ENCODE results near the gene PRDM16. TPM values are rescaled to one million over a fixed set of nuclear protein-coding genes. Genes with fewer than 3 reads are reported as not detected.

PRDM16 gene
- total and polyA plus RNA-seq, 5 experiments from 2014 or later = not detected

DNA sequence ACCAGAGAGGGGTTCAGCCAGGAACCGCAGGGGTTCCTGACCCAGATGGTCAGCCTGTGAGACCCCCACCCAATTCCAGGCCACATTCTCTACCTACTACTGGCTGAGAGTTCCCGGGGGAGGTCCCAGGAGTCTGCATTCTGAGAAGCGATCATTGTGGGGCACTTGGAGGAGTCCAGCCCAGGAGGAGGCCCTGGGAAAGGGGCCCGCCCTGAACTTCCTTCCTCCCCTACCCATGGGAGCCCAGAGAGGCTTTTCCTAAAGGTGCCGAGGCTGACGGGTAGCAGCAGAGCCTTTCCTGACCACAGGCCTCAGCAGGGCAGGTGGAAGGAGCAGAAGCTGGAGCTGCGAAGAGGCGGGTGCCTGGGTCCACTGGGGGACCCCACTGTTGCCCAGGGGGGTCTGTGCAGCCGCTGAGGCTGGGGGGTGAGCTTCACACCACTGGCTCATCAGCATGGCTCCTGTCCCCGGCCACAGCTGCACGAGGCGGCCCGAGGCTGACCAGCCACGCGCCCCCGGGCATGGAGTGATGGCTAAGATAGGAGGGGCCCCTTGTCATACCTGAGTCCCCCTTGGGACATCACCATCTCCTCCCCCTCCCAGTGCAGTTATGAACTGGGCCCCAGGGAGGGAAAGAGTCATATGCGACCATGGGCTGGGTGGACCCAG, 127.7 kb downstream of the PRDM16 start:
- POLR2A ChIA-PET = no interaction called here
- no peak overlapping the region for H3K4me3 Mint-ChIP-seq
- no peaks in the 10 kb centered on the region for H3K4me1 Mint-ChIP-seq
- no peaks in the 10 kb centered on the region for H3K9me3 Mint-ChIP-seq
- H3K27ac Mint-ChIP-seq = no peak overlapping the region
- no peaks in the 10 kb centered on the region for H3K27me3 Mint-ChIP-seq
- ATAC-seq (no peak), DNase-seq (no peak)
- no peaks in the 10 kb centered on the region for H3K36me3 Mint-ChIP-seq

DNA sequence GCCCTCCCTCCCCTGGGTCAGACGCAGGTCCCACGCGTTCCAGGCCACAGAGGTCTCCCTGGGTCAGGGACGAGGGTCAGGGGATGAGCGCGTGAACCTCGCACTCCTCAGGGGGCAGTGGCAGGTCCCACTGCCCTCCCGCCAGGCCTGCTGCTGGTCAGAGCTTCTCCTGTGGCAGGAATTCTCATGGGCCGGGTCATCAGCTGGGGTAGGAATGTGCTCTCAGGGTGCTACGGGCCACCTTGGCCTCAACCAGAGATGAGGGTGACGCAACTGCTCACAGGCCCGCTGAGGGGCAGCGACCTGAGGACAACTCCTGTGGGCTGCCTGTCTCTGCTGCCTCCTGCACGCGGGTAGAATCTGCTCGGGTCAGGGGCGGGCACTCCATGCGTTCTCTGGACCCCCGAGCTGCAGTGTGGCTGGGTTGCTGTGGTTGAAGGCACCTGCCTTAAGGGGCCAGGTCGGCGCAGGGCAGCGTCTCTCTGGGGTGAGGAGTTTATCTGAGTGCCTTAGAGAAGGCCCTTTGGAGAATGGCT, 128.8 kb downstream of the PRDM16 start:
- H3K27me3 Mint-ChIP-seq = no peaks in the 10 kb centered on the region
- ATAC-seq = no peak
- H3K4me1 Mint-ChIP-seq = no peaks in the 10 kb centered on the region
- POLR2A ChIA-PET = no interaction called here
- no peaks in the 10 kb centered on the region for H3K36me3 Mint-ChIP-seq
- DNase-seq = no peak
- H3K4me3 Mint-ChIP-seq = no peak overlapping the region
- no peak overlapping the region for H3K27ac Mint-ChIP-seq
- H3K9me3 Mint-ChIP-seq = no peaks in the 10 kb centered on the region

DNA sequence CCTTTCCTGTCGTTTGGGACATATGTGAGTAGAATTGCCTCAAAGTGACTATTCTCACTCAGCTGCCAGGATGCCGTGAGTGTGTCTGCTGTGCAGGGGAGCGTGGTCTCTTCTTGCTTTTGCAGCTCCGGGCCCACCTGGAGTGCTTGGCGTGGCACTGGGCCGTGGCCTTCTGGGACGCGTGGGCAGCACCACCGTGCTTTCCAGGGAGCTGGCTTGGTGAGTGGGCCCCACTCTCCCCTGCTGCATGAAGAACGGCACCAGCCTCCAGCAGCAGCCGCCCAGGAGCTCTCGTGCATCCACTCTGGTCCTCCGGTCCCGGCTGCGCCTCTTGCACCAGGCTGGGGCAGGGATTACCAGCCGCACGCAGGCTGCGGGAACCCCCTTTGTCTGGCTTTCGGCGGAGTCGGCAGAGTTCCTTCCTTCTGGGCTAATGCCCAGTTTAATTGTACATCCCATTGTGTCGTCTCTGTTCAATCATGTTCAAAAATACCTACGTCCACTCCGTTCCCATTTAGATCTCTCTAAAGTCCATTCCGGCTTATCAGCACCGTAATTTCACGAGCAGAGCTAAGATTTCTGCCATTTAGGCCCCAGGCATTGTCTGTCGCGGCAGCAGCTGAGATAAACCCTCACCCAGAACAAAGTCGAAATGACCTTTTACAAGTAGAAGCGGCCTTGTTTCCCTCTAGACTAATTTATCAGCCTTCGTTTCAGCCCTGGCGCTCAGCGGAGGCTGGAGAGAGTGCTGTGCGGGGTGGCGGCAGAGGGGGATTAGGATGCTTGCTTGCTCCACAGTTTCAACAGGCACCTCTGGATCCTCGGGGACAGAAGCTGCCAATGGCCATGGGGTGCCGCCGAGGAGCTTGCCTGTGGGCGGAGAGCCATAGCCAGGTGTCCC, 129.6 kb downstream of the PRDM16 start:
- POLR2A ChIA-PET = no interaction called here
- H3K27me3 Mint-ChIP-seq = no peaks in the 10 kb centered on the region
- ATAC-seq (no peak), DNase-seq (no peak)
- H3K4me3 Mint-ChIP-seq = no peak overlapping the region
- H3K27ac Mint-ChIP-seq = no peak overlapping the region
- no peaks in the 10 kb centered on the region for H3K9me3 Mint-ChIP-seq
- H3K4me1 Mint-ChIP-seq = no peaks in the 10 kb centered on the region
- no peaks in the 10 kb centered on the region for H3K36me3 Mint-ChIP-seq

DNA sequence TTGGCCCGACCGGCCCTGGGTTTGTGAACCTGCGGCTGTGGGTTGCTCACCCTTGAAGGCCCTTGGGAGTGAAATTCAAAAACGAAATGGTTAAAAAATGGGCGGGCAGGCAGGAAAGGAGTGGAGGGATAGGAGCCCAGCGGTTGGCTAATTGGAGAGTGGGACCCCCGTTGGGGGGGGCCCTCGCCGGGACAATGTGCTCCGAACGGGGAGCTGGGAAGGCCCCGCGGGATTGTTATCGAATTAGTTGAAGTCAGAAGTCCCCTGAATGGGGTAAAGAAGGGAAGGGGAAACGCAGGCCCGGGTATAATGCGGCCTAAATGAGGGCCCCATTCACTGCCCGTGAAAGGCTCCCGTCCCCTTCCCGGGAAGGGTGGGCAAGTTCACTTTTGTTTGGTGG, 135.7 kb downstream of the PRDM16 start:
- H3K4me1 Mint-ChIP-seq = no peaks in the 10 kb centered on the region
- H3K9me3 Mint-ChIP-seq = no peaks in the 10 kb centered on the region
- H3K27ac Mint-ChIP-seq = no peak overlapping the region
- POLR2A ChIA-PET = no interaction called here
- DNase-seq (no peak), ATAC-seq (no peak)
- no peaks in the 10 kb centered on the region for H3K27me3 Mint-ChIP-seq
- H3K36me3 Mint-ChIP-seq = no peaks in the 10 kb centered on the region
- H3K4me3 Mint-ChIP-seq = no peak overlapping the region

DNA sequence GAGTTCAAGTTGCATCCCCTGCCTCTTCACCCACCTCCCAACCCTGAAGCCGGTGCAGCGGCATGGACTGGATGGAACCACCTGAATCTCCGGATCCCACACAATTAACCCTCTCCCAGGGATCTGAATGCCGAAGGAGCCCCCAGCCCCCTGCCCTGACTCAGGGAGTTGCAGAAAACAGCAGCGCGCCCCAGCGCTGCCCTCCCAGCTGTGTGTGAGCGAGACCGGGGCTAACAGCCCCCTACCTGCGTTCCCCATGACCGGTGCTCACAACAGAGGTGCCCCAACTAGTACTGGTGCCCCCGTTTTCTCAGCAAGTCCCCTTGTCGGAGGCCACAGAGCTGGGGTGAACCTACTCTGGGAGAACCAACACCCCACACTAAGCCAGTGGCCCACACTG, 136.8 kb downstream of the PRDM16 start:
- Mint-ChIP-seq H3K36me3 (no peaks in the 10 kb centered on the region), H3K4me3 (no peak overlapping the region), H3K9me3 (no peaks in the 10 kb centered on the region), H3K27me3 (no peaks in the 10 kb centered on the region), H3K27ac (no peak overlapping the region), H3K4me1 (no peaks in the 10 kb centered on the region)
- no peak for ATAC-seq
- DNase-seq = no peak
- POLR2A ChIA-PET = no interaction called here

DNA sequence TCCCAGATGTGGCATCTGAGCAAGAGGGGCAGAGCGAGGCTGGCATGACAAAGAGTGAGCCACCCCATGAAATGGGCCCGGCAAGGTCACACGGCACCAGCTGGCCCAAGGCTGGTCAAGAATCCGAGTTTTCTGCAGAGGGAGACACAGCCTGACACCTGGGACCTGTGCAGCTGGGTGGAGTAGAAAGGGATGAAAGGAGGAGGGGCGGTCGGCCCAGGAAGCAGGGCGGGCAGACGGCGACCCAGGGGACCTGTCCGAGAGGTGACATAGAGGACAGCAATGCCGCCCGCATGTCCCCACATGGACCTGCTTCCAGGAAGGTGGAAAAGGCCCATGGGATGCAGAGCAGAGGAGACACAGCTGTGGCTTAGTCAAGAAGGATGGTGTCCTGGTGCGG, 137.7 kb downstream of the PRDM16 start:
- H3K4me3 Mint-ChIP-seq = no peak overlapping the region
- no peak for ATAC-seq
- no peaks in the 10 kb centered on the region for H3K36me3 Mint-ChIP-seq
- no peak overlapping the region for H3K27ac Mint-ChIP-seq
- H3K9me3 Mint-ChIP-seq = no peaks in the 10 kb centered on the region
- no peaks in the 10 kb centered on the region for H3K4me1 Mint-ChIP-seq
- POLR2A ChIA-PET = no interaction called here
- DNase-seq = no peak
- no peaks in the 10 kb centered on the region for H3K27me3 Mint-ChIP-seq

DNA sequence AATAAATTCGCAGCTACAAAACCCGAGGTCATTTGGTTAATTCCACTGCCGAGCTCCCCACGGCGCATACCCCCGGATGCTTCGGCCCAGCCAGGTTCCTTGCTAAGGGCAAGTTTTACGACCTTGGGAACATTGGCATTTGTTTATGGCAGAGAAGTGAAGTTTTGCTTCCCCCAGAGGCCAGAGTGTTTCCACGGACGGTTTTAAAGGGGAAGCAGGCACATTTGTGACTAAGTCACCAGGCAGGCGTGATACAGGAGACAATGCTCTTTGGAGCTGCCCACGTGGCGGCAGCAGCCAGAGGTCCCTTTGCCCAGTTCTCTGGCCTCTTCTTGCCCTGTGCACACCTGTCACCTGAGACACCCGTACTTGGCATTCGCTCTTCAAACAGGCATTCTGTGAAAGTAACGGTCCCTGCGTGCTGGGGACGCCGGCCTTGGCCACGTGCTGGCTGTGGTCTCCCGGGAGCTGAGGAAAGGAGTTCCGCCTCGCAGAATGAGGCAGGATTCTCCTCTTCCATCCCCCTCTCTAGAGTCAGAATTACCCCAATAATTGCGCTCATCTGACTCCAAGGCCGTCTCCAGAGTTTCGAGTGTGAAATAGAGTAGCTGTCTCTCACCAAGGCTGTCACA, 138.3 kb downstream of the PRDM16 start:
- no peaks in the 10 kb centered on the region for H3K36me3 Mint-ChIP-seq
- no peak overlapping the region for H3K4me3 Mint-ChIP-seq
- ATAC-seq (no peak), DNase-seq (no peak)
- H3K9me3 Mint-ChIP-seq = no peaks in the 10 kb centered on the region
- POLR2A ChIA-PET = no interaction called here
- no peaks in the 10 kb centered on the region for H3K27me3 Mint-ChIP-seq
- no peaks in the 10 kb centered on the region for H3K4me1 Mint-ChIP-seq
- no peak overlapping the region for H3K27ac Mint-ChIP-seq

DNA sequence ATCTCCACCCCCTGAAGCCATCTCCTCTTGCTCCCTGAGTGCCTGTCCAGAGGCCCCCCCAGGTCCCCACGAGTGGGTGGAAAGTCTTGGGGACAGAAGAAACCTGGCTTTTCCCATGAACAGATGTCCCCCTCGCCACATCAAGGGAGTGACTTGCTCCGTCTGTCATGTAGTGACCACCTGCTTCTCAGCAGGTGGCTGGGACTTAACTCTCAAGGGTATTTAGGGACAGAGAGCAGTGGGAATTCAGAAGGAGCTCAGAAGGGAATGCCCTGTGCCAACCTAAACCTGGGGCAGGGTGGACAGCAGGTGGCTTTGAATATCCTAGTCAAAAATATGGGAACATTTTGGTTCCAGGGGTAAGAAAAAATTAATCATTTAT, 139.8 kb downstream of the PRDM16 start:
- POLR2A ChIA-PET = no interaction called here
- H3K4me1 Mint-ChIP-seq = no peaks in the 10 kb centered on the region
- no peak for ATAC-seq
- no peaks in the 10 kb centered on the region for H3K9me3 Mint-ChIP-seq
- no peaks in the 10 kb centered on the region for H3K27me3 Mint-ChIP-seq
- H3K4me3 Mint-ChIP-seq = no peak overlapping the region
- no peak for DNase-seq
- no peak overlapping the region for H3K27ac Mint-ChIP-seq
- no peaks in the 10 kb centered on the region for H3K36me3 Mint-ChIP-seq

DNA sequence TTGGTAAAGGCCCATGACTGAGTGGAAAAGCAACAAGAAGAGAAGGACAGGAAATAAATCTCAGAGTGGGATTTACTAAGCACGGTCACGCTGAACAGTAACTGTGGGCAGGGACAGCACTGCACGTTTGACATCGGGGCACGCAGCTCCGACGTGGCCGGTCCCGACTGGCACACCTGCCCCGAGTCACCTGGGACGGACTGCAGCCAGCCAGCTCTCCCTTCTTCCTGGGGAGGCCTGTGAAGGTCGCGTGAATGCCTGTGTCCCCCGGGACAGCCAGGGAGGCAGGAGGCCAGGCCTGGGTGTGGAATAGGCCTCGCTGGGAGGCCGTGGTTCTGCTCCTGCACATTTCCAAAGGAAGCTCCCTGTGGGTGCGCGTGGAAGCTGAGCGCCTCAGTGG, 140.2 kb downstream of the PRDM16 start:
- Mint-ChIP-seq H3K4me3 (no peak overlapping the region), H3K9me3 (no peaks in the 10 kb centered on the region), H3K36me3 (no peaks in the 10 kb centered on the region), H3K4me1 (no peaks in the 10 kb centered on the region), H3K27me3 (no peaks in the 10 kb centered on the region), H3K27ac (no peak overlapping the region)
- POLR2A ChIA-PET = no interaction called here
- no peak for DNase-seq
- ATAC-seq = no peak

DNA sequence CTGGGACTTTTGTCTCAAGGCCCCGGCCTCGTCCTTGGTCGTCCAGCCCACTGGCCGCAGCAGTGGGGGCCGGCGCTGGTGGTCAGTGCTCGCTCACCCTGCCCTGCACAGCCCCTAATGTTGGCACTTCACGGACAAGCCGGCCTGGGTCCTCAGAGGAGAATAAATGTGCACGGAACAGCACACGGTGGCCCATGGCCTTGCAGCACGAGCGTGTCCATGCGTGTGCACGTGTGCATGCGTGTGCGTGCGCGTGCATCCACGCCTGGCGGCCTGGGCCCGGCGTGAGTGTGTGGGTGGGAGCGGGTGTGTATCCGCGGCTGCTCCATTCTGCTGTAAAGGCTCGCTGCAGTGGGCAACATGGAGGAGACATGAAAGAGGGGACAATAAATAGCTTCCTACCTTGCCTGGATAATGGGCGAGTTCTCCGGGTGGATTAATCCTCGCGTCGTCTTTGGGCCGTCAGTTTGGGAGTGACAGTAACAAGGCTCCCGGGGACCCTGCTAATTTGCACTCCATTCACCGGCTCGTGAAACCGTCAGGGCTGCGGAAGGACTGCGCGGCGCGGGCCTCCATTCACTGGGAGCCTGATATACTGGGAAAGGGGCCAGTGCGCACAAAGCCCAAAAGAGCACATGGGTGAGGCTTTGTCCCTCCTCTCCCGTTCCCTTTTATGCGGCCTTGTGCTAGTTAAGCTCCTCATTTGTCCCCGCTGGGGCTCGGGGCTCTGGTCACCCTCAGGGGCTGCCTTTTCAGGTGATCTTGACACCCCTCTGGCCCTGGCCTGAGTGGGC, 142.8 kb downstream of the PRDM16 start:
- DNase-seq (no peak), ATAC-seq (no peak)
- Mint-ChIP-seq H3K4me3 (no peak overlapping the region), H3K27ac (no peak overlapping the region), H3K4me1 (no peaks in the 10 kb centered on the region), H3K36me3 (no peaks in the 10 kb centered on the region), H3K27me3 (peaks cover 0 to 8% (median 3%) of the 10 kb centered on the region in 5 donors), H3K9me3 (no peaks in the 10 kb centered on the region)
- POLR2A ChIA-PET = no interaction called here

DNA sequence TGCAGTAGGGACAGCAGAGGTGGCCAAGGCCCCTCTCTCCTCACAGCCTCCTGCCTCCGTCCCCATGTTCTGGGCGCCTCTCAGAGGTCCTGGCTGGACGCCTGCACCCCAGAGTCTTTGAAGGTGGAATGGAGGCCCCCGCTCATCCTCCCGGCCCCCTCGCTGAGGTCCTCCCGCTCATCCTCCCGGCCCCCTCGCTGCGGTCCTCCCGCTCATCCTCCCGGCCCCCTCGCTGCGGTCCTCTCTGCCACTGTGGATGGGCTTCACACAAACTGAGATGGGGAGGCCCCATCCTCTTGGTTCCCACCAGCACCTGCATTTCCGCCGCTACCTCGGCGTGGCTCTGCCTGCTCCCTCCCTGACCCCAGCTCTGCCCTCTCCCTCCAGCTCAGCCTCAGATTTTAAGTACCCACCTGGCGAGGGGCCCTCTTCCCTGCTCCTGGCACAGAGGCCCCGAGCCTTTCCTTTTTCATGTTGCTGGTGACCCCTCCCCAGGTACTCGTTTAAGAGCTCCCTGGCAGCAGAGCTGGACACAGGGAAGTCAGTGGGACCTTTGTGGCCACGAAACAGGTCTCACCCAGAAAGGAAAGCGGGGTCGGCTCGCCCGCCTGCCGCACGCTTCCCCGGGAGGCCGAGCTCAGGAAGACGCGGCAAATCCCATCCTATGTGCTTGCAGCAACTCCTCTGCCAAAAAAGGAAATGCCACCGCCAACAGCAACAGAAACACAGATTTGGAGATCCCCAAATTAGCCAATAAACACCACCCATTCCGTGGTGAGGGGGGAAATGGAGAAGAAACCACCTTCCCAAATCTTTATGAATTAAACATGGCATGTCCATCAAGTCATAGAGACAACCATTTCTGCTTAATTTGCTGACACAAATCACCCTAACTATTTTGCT, 143.7 kb downstream of the PRDM16 start:
- no peak for ATAC-seq
- Mint-ChIP-seq H3K27me3 (peaks cover 0 to 9% (median 4%) of the 10 kb centered on the region in 5 donors), H3K27ac (no peak overlapping the region), H3K4me3 (no peak overlapping the region), H3K4me1 (no peaks in the 10 kb centered on the region), H3K9me3 (no peaks in the 10 kb centered on the region), H3K36me3 (no peaks in the 10 kb centered on the region)
- no peak for DNase-seq
- POLR2A ChIA-PET = no interaction called here

DNA sequence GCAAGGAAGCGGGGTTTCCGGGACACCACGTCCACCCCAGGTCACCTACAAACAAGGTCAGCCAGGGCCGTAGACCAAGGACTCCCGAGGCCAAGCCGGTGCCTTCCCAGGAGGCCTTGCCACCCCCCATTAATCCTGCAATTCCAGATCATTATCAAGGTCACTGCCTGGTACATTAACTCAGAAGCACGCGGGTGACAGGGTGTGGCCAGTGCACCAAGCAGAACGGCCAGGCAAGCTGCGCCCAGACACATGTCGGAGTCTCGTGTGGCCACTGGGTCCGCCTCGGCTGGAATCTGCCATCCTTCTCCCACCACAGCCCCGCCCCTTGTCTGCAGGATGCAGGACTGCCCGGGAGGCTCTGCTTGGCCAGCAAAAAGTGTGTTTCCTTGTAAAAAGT, 144.7 kb downstream of the PRDM16 start:
- Mint-ChIP-seq H3K4me1 (no peaks in the 10 kb centered on the region), H3K9me3 (no peaks in the 10 kb centered on the region), H3K27ac (no peak overlapping the region), H3K27me3 (peaks cover 2 to 14% (median 7%) of the 10 kb centered on the region in 5 donors), H3K36me3 (no peaks in the 10 kb centered on the region), H3K4me3 (no peak overlapping the region)
- ATAC-seq (no peak), DNase-seq (no peak)
- POLR2A ChIA-PET = no interaction called here

Measured in naive thymus-derived CD8-positive, alpha-beta T cell (primary cell).